Brain microvascular endothelial cell (primary cell): ENCODE results near the gene P3R3URF.

Experiments
- DNase-seq: peaks from one replicate; pipeline ENCODE4 v3.0.0-alpha.2; 2020
- H3K27ac ChIP-seq: fragments of 250-450 bp; sonication (Bioruptor Pico); 2 replicates; pipeline ENCODE4 v1.5.1; 2020; ENCODE audit warnings: mild to moderate bottlenecking, moderate library complexity
- H3K27me3 ChIP-seq: fragments of 250-450 bp; sonication (Bioruptor Pico); replicated peaks from 2 replicates; pipeline ENCODE4 v1.5.1; 2020; ENCODE audit warnings: mild to moderate bottlenecking
- H3K36me3 ChIP-seq: fragments of 250-450 bp; sonication (Bioruptor Pico); replicated peaks from 2 replicates; pipeline ENCODE4 v1.5.1; 2020; ENCODE audit warnings: mild to moderate bottlenecking
- H3K4me3 ChIP-seq: 2 replicates; pipeline ENCODE4 v1.5.1; 2011; ENCODE audit warnings: low read depth, mild to moderate bottlenecking, control low read depth, low read length, moderate library complexity
- CTCF ChIP-seq: IDR thresholded peaks from 2 replicates; pipeline ENCODE4 v1.5.1; 2011; ENCODE audit warnings: low read depth, mild to moderate bottlenecking, moderate library complexity, low read length, control low read depth, inconsistent platforms; ENCODE audit errors: missing control alignments
- in situ Hi-C: cut with HindIII; loops from 2 replicates; pipeline ENCODE4 v1.10.0; 2017; ENCODE audit warnings: low sequenced_read_pairs, low pct_ligation_motif_present

Gene P3R3URF

DNA sequence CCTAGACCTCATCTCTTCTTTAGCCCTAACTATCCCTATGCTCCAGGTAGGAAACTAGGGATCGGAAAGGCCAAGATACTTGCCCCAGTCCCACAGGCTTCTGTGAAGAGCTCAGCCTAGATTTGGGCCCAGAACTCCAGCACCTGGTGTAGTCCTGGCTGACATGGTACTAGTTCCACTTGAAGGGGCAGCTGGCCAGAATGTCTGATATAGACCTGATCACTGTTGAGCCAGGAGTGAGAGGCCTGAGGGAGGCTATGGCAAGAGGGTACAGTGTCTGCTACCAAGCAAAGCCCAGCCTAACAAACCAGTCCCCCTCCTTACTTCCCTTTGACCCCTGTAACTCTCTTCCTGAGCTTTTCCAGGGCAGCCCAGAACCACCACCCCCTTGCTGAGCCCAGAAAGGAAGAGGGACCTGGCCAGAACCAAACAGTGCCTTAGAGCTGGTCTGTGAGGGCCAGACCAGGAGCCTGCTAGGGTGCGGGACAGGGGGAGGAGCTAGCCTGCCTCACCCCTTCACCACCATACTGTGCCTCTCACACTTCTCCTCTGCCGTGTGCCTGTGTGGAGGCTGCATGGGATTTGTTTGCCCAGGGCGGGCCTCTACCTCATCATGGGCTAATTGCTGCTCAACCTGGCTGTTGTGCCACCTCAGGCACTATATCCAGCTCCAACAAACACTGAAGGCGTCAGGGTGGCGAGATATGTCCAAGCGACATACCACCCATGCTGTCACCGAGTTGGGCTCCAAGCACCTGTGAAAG lies 11.0 kb upstream of the P3R3URF start:
- no peak for TF ChIP-seq CTCF
- no peak for DNase-seq
- Histone ChIP-seq H3K27ac (no peak overlapping the region), H3K27me3 (no peaks in the 10 kb centered on the region), H3K4me3 (no peak overlapping the region), H3K36me3 (peaks cover 18% of the 10 kb centered on the region)
- in situ Hi-C loops, result loop anchor here (10.0 kb wide), 1 partner anchor 152 kb away; no protein-coding TSS in a partner anchor

DNA sequence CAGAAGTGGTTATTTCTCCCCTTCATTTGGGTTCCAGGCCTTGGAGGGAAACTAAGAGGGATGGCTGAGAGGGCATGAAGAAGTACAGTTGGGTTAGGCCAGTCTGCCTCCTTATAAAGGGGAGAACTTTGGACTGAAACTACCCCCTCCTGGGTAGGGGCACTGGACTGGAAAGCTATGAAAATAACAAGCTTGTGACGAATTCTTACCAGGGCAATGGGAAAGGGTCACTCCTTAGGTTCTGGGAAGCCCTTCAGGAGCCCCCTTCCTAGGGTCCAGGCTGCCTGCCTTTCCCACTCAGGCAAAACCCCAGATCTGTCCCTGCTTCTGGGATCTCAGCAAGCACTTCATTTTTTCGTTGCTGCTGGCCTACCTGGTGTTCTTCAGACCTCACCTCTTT lies 9.8 kb upstream of the P3R3URF start:
- TF ChIP-seq CTCF, result no peak
- Histone ChIP-seq H3K4me3 (no peak overlapping the region), H3K27ac (no peak overlapping the region), H3K27me3 (no peaks in the 10 kb centered on the region), H3K36me3 (peaks cover 13% of the 10 kb centered on the region)
- no peak for DNase-seq
- in situ Hi-C loops, result loop anchor here (10.0 kb wide), 1 partner anchor 151 kb away; no protein-coding TSS in a partner anchor

DNA sequence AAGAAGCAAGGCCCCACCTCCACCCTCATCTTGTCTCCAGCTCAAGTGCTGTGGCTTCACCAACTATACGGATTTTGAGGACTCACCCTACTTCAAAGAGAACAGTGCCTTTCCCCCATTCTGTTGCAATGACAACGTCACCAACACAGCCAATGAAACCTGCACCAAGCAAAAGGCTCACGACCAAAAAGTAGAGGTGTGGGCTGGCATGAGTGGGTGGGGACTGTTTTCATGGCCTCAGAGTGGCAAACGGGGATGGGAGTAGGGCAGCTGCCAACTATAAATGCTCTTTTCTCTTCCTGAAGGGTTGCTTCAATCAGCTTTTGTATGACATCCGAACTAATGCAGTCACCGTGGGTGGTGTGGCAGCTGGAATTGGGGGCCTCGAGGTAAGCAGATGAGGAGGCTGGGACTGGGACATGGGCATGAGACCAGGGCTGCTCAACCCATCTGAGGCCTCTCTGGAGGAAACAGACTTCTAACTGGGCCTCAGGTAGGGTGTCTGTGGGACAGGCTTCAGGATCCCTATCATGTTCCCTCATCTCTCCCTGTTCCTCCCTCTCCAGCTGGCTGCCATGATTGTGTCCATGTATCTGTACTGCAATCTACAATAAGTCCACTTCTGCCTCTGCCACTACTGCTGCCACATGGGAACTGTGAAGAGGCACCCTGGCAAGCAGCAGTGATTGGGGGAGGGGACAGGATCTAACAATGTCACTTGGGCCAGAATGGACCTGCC lies 8.8 kb upstream of the P3R3URF start:
- peaks cover 7% of the 10 kb centered on the region for H3K36me3 ChIP-seq
- in situ Hi-C loops, result loop anchor here (10.0 kb wide), 1 partner anchor 150 kb away; no protein-coding TSS in a partner anchor
- no peaks in the 10 kb centered on the region for H3K27me3 ChIP-seq
- H3K4me3 ChIP-seq, result no peak overlapping the region
- H3K27ac ChIP-seq, result no peak overlapping the region
- no peak for DNase-seq
- TF ChIP-seq CTCF, result no peak

DNA sequence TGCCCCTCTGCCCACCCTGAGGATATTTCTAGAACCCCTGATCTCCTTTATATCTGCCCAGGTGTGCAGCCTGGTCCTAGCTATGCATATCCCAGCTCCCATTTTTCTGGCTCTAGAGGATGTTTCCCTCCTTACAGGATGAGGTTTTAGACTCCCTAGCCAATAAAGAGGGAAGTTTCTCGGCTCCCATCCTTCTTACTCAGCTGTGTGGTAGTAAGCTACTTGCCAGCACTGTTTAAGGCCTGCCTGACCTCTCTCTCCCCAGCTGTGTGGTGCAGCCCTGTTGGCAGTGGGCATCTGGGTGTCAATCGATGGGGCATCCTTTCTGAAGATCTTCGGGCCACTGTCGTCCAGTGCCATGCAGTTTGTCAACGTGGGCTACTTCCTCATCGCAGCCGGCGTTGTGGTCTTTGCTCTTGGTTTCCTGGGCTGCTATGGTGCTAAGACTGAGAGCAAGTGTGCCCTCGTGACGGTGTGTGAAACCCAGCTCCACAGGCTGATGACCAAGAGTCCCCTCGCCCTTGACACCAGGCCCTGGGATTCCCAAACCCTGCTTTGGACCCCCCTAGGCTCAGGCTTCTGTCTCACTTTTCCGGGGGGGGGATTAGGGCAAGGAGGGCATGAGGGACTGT lies 7.8 kb upstream of the P3R3URF start:
- peak overlapping the region; percentile 68 for H3K27ac ChIP-seq
- no peak for DNase-seq
- TF ChIP-seq CTCF, result no peak
- no peaks in the 10 kb centered on the region for H3K36me3 ChIP-seq
- no peaks in the 10 kb centered on the region for H3K27me3 ChIP-seq
- no peak overlapping the region for H3K4me3 ChIP-seq
- in situ Hi-C loops, result loop anchor here (10.0 kb wide), 1 partner anchor 149 kb away; no protein-coding TSS in a partner anchor

DNA sequence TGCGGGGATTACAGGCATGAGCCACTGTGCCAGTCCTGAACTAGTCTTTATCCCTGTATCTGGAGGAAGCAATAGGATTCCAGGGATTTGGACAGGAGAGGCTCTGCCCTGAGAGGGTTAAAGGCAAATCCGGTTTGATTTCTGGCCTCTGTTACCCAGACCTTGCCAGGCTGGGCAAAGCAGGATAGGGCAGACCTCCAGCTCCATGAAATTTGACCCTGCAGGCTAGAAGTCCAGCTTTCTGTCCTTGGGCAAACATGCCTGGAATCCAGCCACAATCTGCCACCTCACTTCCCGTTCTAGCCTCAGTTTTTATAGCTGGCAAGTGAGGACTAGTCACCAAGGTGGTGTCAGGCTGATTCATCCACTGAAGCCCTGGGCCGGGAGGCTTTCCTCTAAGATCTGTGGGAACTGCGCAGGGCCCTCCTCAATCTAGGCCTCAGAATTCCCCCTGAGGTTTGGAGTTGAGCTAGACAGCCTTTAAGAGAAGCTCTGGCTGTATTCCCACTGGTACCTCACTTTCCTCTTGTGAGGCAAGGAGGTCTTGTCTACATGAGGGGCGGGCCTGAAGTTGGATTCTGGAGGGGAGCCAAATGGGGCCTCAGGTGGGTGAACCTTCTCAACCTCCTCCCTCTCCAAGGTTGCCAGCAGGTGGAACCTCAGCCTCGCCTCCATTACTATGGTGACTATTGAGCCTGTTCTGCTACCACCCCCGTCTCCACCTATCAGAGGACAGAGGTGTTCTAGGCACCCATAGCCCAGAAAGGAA lies 7.0 kb upstream of the P3R3URF start:
- H3K27me3 ChIP-seq, result no peaks in the 10 kb centered on the region
- DNase-seq, result peak; percentile 93
- in situ Hi-C loops, result loop anchor here (10.0 kb wide), 1 partner anchor 148 kb away; no protein-coding TSS in a partner anchor
- H3K4me3 ChIP-seq, result no peak overlapping the region
- TF ChIP-seq CTCF, result no peak
- no peaks in the 10 kb centered on the region for H3K36me3 ChIP-seq
- H3K27ac ChIP-seq, result peak overlapping the region; percentile 68
